ENCODE measurements around the gene MGAT5.
A peak's percentile ranks its signal among the peaks of the same experiment; 100 is the strongest.

MGAT5 gene

DNA sequence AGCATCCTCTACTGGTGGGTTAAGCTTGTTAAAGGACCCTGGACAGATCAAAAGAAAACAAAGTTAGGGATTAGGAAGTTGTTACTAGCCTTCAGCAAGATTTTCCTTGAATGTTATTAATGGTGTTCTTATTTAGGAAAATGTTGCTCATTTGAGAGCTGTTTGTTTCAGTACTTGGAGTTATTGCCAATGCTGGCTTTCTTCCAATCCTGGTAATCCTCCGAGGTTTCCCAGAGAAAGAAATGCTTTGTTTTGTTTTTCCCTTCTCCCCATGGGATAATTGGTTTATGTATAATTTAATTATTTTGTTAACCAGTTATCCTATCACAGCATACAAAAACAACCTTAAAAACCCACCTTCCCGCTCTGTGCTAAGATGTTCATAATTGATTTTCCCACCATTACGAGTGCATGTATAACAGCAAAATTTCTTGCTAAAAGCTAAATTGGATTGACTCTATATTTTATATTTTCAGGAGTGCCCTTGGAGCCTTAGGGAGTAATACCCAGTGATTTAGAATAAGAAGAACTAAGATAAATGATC lies 79.8 kb downstream of the MGAT5 start:
- FAIRE-seq (no peak), DNase-seq (ENCODE audit: low spot score) (no peak)

DNA sequence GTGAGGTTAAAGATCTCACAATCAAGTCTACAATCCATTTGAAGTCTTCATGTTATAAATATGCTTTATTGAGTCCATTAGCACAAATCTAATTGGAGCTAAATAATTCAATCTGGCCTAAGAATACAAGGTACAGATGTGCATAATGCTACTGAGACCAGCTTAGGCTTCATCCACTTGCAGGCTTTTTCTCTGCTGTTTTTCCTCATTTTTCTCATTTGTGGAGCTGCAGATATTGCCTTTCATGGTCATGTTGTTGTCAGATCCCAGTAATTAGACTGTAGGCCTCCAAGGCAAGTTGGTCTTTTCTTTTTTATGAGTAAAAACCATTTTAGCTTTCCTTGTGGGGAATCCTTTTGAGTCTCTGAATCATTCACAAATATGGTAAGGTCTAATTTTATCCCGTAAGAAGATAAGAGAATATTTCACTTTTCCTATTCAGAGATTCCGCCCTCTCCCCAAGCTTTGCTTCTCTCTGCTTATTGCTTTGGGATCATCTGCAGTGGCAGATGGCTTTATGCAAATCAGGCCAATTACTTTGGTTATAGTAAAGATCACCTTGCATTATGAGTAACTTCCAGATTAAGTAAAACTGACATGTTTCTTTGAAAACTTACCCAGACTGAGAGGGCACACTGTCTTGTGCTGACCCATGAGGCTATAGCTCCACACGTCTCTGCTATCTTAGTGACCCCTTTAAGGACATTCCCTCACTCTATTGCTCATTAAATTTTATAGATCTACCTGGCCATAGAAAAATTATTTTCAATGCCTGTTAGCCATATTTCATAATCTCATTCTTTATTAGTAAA lies 80.9 kb downstream of the MGAT5 start:
- DNase-seq (ENCODE audit: low spot score) (no peak), FAIRE-seq (no peak)

DNA sequence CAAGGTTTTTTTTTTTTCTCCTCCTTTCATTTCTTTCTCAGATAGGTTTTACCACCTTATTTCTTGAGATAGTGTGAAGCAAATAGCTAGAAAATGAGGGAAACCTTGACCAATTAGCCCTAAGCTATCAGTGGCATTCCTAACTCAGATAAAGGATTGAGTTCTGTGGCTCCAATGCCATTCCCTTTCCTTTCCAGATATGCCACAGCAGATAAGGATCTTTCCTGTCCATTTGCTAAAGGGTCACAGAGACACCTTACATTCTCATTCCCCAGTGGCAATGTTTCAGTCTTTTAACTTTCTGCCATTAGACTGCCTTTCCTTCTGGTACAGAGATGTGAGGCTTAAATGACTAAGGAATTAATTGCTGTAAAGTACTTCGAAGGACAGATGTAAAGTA lies 81.7 kb downstream of the MGAT5 start:
- FAIRE-seq (no peak), DNase-seq (ENCODE audit: low spot score) (no peak)

DNA sequence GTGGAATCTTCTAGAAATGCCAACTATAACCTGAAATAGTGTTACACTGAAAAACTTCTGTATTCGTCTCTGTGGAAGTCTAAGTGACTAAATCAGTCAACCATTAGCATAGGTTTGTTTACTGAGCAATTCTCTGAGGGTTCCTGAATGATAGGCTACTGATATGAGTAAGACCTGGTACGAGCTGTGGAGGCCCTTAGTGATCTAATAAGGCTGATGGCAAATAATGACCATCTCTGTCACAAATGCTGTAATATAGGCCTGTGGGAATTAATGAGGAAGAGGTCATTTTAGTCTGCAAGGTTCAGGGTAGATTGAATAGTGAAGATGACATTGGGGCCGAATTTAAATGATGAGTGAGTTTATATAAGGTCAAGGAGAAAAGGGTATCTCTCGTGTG lies 82.5 kb downstream of the MGAT5 start:
- FAIRE-seq = no peak
- DNase-seq (ENCODE audit: low spot score) = no peak

DNA sequence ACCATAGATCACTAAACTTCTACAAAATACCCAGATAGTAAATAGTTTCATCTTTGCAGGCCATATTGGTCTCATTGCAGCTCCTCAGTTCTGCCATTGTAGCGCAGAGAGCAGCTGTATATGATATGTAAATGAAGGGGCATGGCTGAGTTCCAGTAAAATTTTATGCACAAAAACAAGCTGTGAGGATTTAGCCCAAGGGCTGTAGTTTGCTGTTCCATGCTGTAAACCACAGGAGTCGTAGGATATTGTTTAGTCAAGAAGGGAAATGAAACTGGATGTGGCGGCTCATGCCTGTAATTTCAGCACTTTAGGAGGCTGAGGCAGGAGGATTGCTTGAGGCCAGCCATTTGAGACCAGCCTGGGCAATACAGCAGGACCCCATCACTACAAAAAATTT lies 83.0 kb downstream of the MGAT5 start:
- DNase-seq (ENCODE audit: low spot score) (no peak), FAIRE-seq (no peak)

DNA sequence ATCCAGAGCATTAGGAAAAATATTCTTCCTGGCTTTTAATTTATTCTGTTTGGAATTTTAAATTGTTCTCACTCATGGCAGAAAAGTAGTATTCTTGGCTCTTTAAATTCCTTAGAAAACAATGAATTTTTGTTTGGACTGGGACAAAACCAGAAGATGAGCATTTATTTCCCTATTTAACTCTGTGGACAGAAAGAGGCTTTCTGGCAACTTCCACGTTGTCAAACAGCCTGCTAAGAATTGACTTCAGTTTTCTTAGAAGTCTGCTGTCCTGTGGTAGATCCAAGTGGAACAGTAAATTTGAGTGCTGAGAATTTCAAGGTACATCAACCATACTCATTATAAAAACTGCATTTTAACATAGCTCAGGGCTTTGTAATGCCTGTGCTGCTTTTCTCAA lies 83.8 kb downstream of the MGAT5 start:
- no peak for FAIRE-seq

DNA sequence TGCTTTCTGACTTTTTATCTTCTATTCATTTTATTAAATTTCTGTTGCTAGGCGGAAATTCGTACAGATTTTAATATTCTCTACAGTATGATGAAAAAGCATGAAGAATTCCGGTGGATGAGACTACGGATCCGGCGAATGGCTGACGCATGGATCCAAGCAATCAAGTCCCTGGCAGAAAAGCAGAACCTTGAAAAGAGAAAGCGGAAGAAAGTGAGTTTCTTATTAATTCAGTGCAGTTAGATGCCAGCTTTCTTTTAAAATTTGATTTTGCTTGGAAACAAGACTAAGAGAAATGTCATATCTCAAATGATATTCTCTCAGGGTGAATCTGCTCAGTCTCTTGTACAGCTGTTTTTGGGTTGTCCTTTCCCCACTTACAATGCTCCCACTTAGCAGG lies 84.3 kb downstream of the MGAT5 start:
- FAIRE-seq (no peak), DNase-seq (ENCODE audit: low spot score) (no peak)

More for the DNA sequence above, 83.8 kb downstream of the MGAT5 start:
- DNase-seq (ENCODE audit: low spot score) = no peak

DNA sequence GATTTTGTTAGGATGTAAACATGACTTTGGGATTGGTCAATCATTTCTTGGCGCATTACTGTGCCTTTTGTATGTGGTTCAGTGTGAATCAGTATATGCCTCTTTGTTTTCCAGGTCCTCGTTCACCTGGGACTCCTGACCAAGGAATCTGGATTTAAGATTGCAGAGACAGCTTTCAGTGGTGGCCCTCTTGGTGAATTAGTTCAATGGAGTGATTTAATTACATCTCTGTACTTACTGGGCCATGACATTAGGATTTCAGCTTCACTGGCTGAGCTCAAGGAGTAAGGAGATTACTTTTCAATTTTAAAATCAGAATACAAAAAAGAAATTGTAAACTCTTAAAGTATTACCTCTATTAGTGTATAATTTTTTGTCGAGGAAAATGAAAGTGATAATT lies 87.6 kb downstream of the MGAT5 start:
- no peak for FAIRE-seq

DNA sequence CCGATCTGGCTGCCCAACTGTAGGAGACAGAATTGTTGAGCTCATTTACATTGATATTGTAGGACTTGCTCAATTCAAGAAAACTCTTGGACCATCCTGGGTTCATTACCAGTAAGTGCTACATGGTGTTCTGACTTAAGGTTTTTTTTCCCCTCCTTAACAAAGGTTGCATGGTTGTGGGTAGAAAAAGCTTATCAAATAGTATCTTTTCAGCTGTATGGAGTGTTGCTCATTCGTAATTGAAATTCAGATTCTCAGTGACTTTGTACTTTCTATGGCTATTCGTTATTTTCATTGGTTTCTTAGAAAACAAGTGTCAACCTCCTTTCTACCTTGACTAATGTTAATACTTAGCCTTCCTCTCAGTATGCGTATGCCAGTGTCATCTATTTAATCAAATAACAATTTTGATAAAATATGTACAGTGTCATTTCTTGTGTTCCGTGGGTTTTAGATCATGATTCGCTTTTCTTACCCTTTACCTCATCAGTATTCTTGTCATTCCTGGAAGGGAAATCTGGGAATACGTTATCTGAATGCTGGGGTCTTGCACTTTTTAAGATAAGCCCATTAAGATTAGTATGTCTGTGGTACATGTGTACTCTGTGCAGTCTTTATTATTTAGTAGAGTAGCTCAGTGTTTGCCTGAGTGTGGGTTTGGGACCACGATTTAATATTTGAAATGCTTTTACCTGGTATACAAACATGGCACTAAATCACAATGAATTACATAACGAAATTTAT lies 91.3 kb downstream of the MGAT5 start:
- DNase-seq (ENCODE audit: low spot score) (no peak), FAIRE-seq (no peak)

More for the DNA sequence above, 87.6 kb downstream of the MGAT5 start:
- no peak for DNase-seq (ENCODE audit: low spot score)

DNA sequence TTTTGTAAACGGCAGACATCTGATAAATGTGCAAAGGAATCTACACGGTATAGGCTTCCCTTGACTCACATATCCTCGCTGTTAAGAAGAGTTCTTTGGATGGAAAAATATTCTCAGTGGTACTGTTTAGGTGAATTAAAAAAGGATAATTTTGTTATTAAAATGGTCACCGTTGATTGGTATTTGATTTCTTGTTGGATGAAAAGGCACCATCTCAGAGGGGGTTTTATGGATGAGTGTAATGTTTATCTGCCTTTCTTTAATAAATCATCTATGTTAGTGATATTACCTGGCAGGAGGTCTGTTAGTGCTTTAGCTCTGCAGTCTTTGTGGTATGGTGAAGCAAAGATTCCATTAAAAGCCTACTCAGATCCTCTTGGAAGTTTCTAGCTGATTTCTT lies 92.3 kb downstream of the MGAT5 start:
- DNase-seq (ENCODE audit: low spot score) (no peak), FAIRE-seq (no peak)

DNA sequence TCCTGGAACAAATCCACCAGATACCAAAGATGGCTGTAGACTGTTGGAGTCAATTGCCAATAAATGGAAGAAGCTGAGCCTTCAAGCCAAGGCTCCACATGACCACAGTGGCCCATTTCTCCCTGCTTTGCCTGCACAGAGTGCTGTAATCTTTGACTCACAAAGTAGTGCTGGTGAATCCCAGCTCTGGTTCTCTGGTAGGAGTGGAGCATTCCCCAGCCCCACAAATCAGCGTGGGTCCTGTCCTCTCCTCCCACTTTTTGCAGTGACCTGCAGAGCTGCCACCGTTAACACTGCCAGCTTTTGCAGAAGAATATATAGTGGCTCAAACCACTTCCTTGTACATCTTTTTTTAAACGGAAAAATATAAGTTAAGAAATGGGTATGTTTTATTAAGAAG lies 93.9 kb downstream of the MGAT5 start:
- DNase-seq (ENCODE audit: low spot score) (no peak), FAIRE-seq (no peak)

DNA sequence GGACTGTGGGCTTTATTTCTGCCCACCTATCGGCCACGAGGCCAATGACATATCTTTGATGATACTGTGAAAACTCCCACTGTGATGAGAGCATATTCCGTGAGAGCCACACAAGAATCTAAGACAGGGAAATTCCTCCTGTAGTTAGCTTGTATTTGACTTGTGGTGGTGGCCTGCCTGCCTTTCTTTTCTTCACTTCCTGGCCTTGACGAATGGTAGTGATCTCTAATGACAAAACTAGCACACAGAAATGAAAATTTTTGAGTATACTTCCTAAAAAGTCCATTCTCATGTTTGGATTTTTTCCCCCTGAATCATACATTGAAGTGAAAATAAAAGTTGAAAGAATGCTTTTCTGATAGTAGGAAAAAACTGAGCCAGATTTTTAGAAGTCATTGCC lies 94.4 kb downstream of the MGAT5 start:
- DNase-seq (ENCODE audit: low spot score) = no peak

DNA sequence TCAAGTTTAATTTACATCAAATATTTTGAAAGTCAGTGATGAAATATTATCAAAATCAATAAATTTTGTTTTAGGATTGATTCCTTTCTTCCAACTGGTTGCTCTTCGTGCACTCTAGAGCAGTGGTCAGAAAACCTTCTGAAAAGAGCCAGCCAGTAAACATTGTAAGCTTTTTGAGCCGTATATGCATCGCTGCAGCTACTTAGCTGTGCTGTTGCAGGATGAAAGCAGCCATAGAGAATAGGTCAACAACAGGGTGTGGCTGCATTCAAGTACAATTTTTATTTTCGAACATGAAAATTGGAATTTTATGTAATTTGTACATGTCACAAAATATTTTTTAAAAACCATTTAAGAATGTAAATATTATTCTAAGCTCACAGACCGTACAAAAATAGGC lies 94.9 kb downstream of the MGAT5 start:
- DNase-seq (ENCODE audit: low spot score) = no peak
- FAIRE-seq = no peak

More for the DNA sequence above, 94.4 kb downstream of the MGAT5 start:
- FAIRE-seq = no peak

DNA sequence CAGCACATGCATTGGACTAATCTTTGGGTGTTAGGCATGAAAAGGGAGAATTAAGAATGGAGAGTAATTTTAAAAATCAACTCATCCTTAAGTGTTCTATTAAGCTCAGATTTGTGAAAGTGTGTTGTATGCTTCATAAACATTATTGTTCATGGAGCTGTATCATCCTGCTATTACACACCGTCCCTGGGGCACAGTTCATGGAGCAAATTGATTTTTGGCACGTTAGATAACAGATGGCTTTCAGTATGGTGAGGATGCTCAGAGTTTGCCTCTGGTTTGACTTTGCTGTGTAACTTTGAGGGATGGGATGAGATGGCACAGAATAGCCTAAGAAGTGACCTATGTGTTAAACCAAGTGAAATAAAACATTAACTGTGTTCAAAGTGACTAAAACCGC lies 97.1 kb downstream of the MGAT5 start:
- FAIRE-seq (peak; percentile 27), DNase-seq (ENCODE audit: low spot score) (no peak)

DNA sequence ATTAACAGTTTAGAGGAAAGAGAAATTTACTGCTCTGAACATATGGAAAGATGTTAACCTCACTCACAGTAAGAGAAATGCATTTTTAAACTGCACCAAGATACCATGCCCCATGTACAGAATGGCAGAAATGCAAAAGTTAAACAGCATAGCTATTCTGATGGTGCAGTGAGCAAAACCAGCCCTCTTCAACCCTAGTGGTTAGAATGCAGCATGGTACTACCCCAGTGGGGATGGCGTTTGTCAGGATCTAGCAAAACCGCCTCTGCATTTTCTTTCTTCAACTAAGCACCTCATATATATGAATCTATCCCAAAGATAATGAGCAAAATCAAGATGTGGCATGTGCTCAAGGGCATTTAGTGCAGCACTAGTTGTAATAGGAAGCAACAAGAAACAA lies 98.0 kb downstream of the MGAT5 start:
- DNase-seq (ENCODE audit: low spot score) (no peak), FAIRE-seq (no peak)

DNA sequence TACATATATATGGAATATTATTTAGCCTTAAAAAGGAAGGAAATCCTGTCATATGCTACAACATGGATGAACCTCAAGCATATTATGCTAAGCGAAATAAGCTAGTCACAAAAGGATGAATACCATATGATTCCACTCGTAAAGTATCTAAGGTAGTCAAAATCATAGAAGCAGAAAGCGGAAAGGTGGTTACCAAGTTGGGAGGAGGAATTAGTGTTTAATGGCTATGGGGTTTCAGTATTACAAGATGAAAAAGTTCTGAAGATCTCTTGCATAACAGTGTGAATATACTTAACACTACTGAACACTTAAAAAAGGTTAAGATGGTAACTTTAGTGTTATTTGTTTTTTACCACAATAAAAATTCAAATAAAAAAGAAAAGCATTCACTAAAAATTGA lies 99.0 kb downstream of the MGAT5 start:
- no peak for DNase-seq (ENCODE audit: low spot score)

DNA sequence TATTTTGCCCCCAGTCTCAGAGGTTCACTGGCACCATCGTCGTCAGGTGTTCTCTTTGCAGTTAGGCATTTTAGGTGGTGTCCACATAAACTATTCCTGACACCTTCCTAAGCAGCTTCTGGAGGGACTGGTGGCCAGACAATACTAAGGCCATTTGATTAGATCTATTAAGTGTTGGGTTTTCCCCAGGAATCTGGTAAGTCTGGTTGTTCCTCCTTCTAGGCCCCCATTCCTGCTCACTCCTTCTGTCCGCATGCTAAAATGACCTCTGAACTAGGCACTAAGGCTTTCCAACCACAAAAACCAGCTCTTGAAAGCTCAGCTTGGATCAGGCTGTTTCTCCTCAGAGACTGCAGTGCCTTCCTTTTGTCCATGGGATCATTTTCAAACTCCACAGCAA lies 100.7 kb downstream of the MGAT5 start:
- no peak for FAIRE-seq
- no peak for DNase-seq (ENCODE audit: low spot score)

More for the DNA sequence above, 99.0 kb downstream of the MGAT5 start:
- no peak for FAIRE-seq

DNA sequence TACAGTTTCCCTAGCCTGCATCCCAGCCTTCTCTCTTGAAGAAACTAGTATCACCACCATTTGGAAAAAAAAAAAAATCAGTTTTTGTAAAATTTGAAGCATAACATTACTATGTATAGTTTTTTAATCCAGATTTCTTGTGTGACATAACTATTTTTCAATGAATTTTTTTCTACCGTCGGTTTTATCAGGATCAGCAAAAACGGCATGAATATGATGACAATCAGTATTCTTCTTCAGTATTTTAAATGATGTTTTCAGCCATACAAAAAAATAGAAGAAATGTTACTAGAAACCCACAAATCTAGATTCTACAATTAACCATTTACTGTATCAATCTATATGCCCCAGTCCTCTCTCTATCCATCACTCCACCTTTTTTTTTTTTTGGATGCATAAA lies 103.9 kb downstream of the MGAT5 start:
- FAIRE-seq (no peak), DNase-seq (ENCODE audit: low spot score) (no peak)

DNA sequence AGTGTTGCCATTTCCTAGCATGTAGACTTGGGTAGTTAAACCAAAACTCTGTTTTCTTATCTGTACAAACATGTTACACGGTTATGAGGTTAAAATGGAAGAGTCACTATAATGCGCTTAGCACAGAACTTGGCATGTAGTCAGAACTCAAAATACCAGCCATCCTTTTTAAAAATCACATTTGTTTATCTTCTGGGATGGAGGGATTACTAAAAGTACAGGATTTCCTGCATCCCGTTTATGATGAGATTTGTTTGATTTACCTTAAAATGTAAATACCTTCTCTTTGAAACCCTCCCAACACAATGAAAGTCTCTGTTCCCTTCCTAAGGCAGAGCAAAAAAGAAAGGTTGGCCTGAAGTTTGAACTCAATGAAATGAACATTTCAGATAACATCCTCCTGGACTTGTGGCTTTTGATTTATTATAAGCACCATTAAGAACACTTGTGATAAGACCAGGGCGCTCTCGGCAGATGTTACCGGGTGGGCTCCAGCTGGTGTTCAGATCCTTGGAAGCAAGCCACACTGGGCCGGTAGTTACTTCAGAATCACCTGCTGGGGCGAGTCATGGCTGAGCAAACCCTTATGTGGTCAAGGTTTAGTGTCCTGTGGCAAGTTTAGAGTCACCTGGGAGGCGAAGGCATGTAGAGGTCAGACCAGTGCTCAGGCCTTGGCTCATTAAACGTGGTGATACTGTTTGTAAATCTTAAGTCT lies 105.7 kb downstream of the MGAT5 start:
- FAIRE-seq (no peak), DNase-seq (ENCODE audit: low spot score) (peak; percentile 41)

DNA sequence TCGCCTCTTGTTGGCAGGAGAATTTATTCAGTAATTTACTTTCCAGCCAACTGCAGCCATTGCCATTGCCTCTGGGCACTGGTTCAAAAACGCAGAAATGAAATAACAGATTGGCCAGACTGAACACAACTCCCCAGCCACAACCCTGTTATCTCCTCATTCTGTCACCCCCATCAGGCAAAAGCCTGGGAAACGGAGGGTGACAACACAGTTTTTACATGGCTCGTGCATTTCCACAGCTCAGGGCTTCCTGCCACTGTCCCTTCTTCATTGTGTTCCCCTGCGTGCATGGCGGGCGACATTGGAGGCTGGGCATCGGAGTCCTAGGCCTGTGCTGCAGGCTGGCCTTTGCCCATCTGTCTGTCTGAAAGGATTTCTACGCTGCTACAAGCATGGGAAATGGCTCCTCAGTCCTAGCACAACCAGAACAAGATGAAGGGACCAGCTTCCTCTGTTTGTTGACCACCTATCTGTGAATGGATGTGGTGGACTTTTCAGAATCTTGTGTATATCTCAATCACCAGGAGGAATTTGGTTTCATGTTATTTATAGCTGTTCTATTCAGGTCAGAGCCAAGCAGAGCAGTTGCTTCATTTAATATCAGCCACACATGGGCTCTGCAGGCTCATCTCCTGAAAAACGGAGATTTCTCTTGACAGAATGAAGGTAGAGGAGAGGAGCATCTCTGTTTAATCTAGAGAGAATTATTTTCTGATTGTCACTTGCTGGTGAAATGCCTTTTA lies 107.0 kb downstream of the MGAT5 start:
- FAIRE-seq (no peak), DNase-seq (ENCODE audit: low spot score) (no peak)

DNA sequence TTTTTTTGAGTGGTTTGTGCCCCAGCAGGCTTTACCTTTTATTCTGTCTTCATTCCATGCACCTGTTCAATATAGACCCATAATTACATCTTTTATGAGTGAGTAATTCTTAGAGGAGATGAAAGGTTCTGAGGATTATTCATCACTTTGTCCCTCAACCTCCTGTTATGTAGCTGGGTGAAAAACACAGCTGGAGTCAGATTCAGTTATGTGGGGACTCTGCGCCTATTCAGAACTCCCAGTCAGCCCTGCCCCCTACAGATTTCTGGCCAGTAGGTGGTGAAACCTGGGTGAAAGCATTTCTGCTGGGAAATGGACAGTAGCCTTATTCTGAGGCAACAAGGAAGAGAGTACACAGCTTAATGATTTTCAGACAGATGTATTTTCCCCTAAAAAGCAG lies 107.8 kb downstream of the MGAT5 start:
- FAIRE-seq (no peak), DNase-seq (ENCODE audit: low spot score) (no peak)
